Smooth muscle cell (in vitro differentiated cells): ENCODE results near the gene SLC25A44. TPM values are rescaled to one million over a fixed set of nuclear protein-coding genes. Genes with fewer than 3 reads are reported as not detected.

ENCODE experiments used
- DNase-seq: peaks from one replicate; lab custom pipeline; 2025; ENCODE audit not compliant: unreplicated experiment; lab: John Stamatoyannopoulos, UW
- H2AFZ ChIP-seq: fragments of 200-600 bp; sonication (generic); 2 replicates; pipeline ENCODE4 v1.6.0; 2016; ENCODE audit warnings: antibody characterized with exemption, low read depth, mild to moderate bottlenecking
- H3F3A ChIP-seq: fragments of 200-600 bp; sonication (generic); 2 replicates; pipeline ENCODE4 v1.6.0; 2017; ENCODE audit warnings: antibody characterized with exemption, low read depth
- H3K27ac ChIP-seq: fragments of 200-600 bp; sonication (generic); 2 replicates; pipeline ENCODE4 v1.5.1; 2016; ENCODE audit warnings: low read depth, mild to moderate bottlenecking
- H3K27me3 ChIP-seq: fragments of 200-600 bp; sonication (generic); 2 replicates; pipeline ENCODE4 v1.6.1; 2016; ENCODE audit warnings: low read depth, mild to moderate bottlenecking
- H3K36me3 ChIP-seq: fragments of 200-600 bp; sonication (generic); 2 replicates; pipeline ENCODE4 v1.5.1; 2016; ENCODE audit warnings: low read depth
- H3K4me1 ChIP-seq: fragments of 200-600 bp; sonication (generic); 2 replicates; pipeline ENCODE4 v1.5.1; 2016; ENCODE audit warnings: low read depth
- H3K4me2 ChIP-seq: fragments of 200-600 bp; sonication (generic); 2 replicates; pipeline ENCODE4 v1.6.0; 2016; ENCODE audit warnings: mild to moderate bottlenecking
- H3K4me3 ChIP-seq: fragments of 200-600 bp; sonication (generic); 2 replicates; pipeline ENCODE4 v1.5.1; 2016; ENCODE audit warnings: mild to moderate bottlenecking
- H3K79me2 ChIP-seq: fragments of 200-600 bp; sonication (generic); 2 replicates; pipeline ENCODE4 v1.6.0; 2016; ENCODE audit warnings: low read depth, mild to moderate bottlenecking
- H3K9ac ChIP-seq: fragments of 200-600 bp; sonication (generic); 2 replicates; pipeline ENCODE4 v1.6.0; 2016; ENCODE audit warnings: low read depth
- H3K9me3 ChIP-seq: fragments of 200-600 bp; sonication (generic); replicated peaks from 2 replicates; pipeline ENCODE4 v1.5.1; 2016; ENCODE audit warnings: low read depth
- H4K20me1 ChIP-seq: fragments of 200-600 bp; sonication (generic); 2 replicates; pipeline ENCODE4 v1.6.0; 2016; ENCODE audit warnings: low read depth
- CTCF ChIP-seq: fragments of 200-600 bp; sonication (generic); IDR thresholded peaks from 2 replicates; pipeline ENCODE4 v1.5.1; 2017; ENCODE audit warnings: borderline replicate concordance, mild to moderate bottlenecking, antibody characterized with exemption; ENCODE audit not compliant: insufficient read depth, poor library complexity, severe bottlenecking
- WGBS: methylation state at CpG from one replicate; pipeline ENCODE4 v1.1.7; 2016; ENCODE audit warnings: low lambda C conversion rate; 5-methylcytosine and 5-hydroxymethylcytosine counted together
- polyA plus RNA-seq: library from polyadenylated mRNA; unstranded; fragments of >200 nt; fragmentation: Nextera tagmentation; extraction: Ambion mirVana; gene quantifications from 2 replicates; pipeline ENCODE4 v1.2.1, GENCODE V29; 2016
- total RNA-seq: library from RNA; depleted of rRNA; stranded (reverse); fragments of >200 nt; gene quantifications from 2 replicates; pipeline ENCODE4 v1.2.3, GENCODE V29; 2014

The SLC25A44 gene
- total and polyA plus RNA-seq, 2 experiments from 2014 or later: 11.4 to 11.6 TPM

DNA sequence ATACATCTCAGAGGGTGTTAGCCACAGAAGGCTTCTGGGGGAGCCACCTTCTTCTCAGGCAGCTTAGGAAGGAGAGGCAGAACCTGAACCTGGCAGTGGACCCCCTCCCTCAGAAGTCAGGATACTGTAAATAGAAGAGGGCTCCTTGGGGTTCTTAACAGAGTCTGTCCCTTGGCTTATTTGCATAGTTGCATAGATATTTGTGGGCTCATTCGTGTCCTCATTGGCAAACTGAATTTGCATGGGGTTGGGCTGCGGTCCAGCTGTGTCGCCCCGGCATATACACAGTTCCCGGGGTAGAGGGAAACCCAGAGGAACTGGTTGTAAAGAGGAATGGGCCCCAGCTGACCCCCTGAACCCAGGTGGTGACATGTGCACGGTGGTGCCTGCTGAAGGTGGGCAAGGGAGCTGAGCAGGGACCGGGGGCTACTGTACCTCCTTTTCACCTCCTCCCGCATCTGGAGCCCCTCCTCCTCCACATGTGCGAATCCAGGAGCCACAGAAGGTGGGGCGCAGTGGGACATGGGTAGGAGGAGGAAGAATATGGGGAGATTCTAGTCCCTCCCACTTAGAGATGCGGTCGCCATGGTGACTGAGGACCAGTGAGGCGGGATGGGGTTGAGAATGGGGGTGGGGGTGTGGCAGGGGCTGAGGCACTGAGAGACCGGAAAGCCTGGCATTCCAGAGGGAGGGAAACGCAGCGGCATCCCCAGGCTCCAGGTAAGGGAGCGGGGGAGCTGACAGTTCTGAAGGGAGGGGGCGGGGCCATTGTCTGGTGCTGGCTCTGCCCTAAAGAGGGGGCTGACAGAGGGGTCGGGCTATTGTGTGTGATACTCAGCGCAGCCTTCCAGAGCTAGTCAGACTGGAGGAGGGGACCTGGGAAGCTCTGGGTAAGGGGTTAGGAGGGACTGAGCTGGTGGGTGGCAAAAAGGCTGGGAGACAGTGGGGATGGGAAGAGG lies 44.3 kb upstream of the SLC25A44 start:
- peak; percentile 73 for DNase-seq
- H3K9me3 ChIP-seq: no peaks in the 10 kb centered on the region
- no peaks in the 10 kb centered on the region for H4K20me1 ChIP-seq
- peaks cover 16% of the 10 kb centered on the region for H3K4me1 ChIP-seq
- no peak overlapping the region for H3K4me2 ChIP-seq
- no peaks in the 10 kb centered on the region for H3K36me3 ChIP-seq
- H3F3A ChIP-seq: no peaks in the 10 kb centered on the region
- H3K4me3 ChIP-seq: no peak overlapping the region
- peaks cover 15% of the 10 kb centered on the region for H3K27me3 ChIP-seq
- no peaks in the 10 kb centered on the region for H3K79me2 ChIP-seq
- WGBS: 23% methylated on average over 20 of the region's 20 CpGs
- no peak for TF ChIP-seq CTCF
- H2AFZ ChIP-seq: no peak overlapping the region
- H3K27ac ChIP-seq: no peak overlapping the region
- no peak overlapping the region for H3K9ac ChIP-seq

DNA sequence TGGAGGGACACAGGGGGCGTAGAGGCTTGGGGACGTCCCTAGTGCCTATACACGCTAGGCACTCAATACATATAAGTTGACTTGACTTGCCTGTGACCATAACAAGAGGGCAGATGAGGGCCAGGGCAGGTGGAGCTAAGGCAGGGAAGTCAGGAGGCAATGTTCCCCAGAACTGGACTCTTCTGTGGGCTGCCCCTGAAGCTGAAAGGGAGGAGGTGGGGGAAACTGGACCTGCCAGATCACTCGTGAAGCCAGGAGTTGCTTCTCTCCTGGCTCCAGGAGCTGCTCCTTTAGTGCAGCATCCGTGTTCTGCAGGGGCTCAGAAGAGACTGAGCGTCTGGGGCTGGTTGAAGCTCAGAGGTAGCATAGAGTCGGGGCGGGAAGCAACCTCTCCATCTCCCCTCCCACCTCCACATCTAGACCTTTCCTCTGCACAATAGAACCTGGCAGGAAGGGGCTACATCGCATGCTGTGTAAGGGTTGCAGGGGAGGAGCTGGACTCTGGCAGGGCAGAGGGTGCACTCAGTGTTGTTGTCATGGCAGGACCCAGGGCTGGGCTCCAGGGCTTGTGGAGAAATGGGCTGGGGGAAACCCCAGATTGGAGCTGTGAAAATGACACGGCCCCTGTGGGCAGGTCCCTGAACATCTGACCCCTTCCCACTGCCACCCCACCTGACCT lies 43.4 kb upstream of the SLC25A44 start:
- Histone ChIP-seq H3K4me1 (peaks cover 16% of the 10 kb centered on the region), H3F3A (no peaks in the 10 kb centered on the region), H3K9ac (no peak overlapping the region), H3K4me3 (no peak overlapping the region), H4K20me1 (no peaks in the 10 kb centered on the region), H3K36me3 (no peaks in the 10 kb centered on the region), H3K27me3 (peaks cover 15% of the 10 kb centered on the region), H2AFZ (no peak overlapping the region), H3K79me2 (no peaks in the 10 kb centered on the region), H3K27ac (no peak overlapping the region), H3K4me2 (no peak overlapping the region), H3K9me3 (no peaks in the 10 kb centered on the region)
- TF ChIP-seq CTCF: no peak
- 55% methylated on average over 10 of the region's 10 CpGs for WGBS
- no peak for DNase-seq

GRCh38 chr1:156151093-156151688 lies 42.7 kb upstream of the SLC25A44 start:
- H3K9me3 ChIP-seq: no peaks in the 10 kb centered on the region
- peaks cover 15% of the 10 kb centered on the region for H3K4me1 ChIP-seq
- H3K4me2 ChIP-seq: no peak overlapping the region
- H2AFZ ChIP-seq: no peak overlapping the region
- H3F3A ChIP-seq: no peaks in the 10 kb centered on the region
- H3K27me3 ChIP-seq: peaks cover 15% of the 10 kb centered on the region
- no peaks in the 10 kb centered on the region for H4K20me1 ChIP-seq
- no peaks in the 10 kb centered on the region for H3K79me2 ChIP-seq
- no peak overlapping the region for H3K4me3 ChIP-seq
- H3K9ac ChIP-seq: no peak overlapping the region
- no peak for DNase-seq
- no peak overlapping the region for H3K27ac ChIP-seq
- no peaks in the 10 kb centered on the region for H3K36me3 ChIP-seq
- TF ChIP-seq CTCF: no peak
- WGBS: 44% methylated on average over 6 of the region's 6 CpGs
